Esophagus squamous epithelium (tissue), 4 donors: ENCODE measurements around the gene PRPF8.
A peak's percentile ranks its signal among the peaks of the same experiment; 100 is the strongest.

ENCODE experiments used
- CTCF ChIP-seq, 6 experiments: fragments of 450-650 bp in 4 of 6; fragments of 200-600 bp in 2 of 6; sonication (generic) in 2 of 6; IDR thresholded peaks; one replicate each; pipeline ENCODE4 v1.5.1; 2016 to 2019; ENCODE audit warnings: antibody characterized with exemption in 6 of 6, mild to moderate bottlenecking in 4 of 6, moderate library complexity in 4 of 6
- POLR2A ChIP-seq, 4 donors: fragments of 450-650 bp; IDR thresholded peaks; one replicate each; pipeline ENCODE4 v1.6.1; 2017; ENCODE audit warnings: antibody characterized with exemption in 4 of 4, mild to moderate bottlenecking in 4 of 4, moderate library complexity in 3 of 4

GRCh38 chr17:1648963-1649843 is 35.5 kb downstream of the PRPF8 start:
- TF ChIP-seq CTCF (IDR thresholded peaks at IDR 0.05): peak in 4 of 6 experiments; percentile 11 to 98 (median 88)
- TF ChIP-seq POLR2A (IDR thresholded peaks at IDR 0.05): peak in 2 of 4 donors; percentile 49 to 65
